Tibial nerve (tissue), 4 donors: ENCODE data around the gene LRRC56. TPM values are rescaled to one million over a fixed set of nuclear protein-coding genes. Genes with fewer than 3 reads are reported as not detected.

Source experiments
- DNase-seq, 2 donors: peaks; one replicate each; pipeline ENCODE4 v3.0.0-alpha.2; 2019; ENCODE audit warnings: low spot score in 2 of 2
- H3K27ac ChIP-seq, 4 donors: fragments of 200-600 bp; sonication (generic) in 3 of 4; one replicate each; pipeline ENCODE4 v1.5.1; 2017 to 2019; ENCODE audit warnings: mild to moderate bottlenecking in 1 of 4
- H3K27me3 ChIP-seq, 2 donors: fragments of 200-600 bp; sonication (generic) in 1 of 2; one replicate each; pipeline versions ENCODE4 v1.5.1 to v1.6.0; 2017 to 2019
- H3K36me3 ChIP-seq, 3 donors: fragments of 200-600 bp; sonication (generic); one replicate each; pipeline ENCODE4 v1.5.1; 2018 to 2019
- H3K4me1 ChIP-seq, 4 donors: fragments of 200-600 bp; sonication (generic) in 3 of 4; one replicate each; pipeline ENCODE4 v1.5.1; 2017 to 2019
- H3K4me3 ChIP-seq, 4 donors: fragments of 200-600 bp; sonication (generic) in 3 of 4; one replicate each; pipeline ENCODE4 v1.5.1; 2017 to 2019; ENCODE audit warnings: mild to moderate bottlenecking in 1 of 4, moderate library complexity in 1 of 4
- H3K9me3 ChIP-seq, 4 donors: fragments of 200-600 bp; sonication (generic) in 3 of 4; one replicate each; pipeline ENCODE4 v1.5.1; 2017 to 2019
- CTCF ChIP-seq, 5 experiments: fragments of 200-600 bp in 3 of 5; fragments of 450-650 bp in 2 of 5; sonication (generic) in 3 of 5; IDR thresholded peaks; one replicate each; pipeline ENCODE4 v1.5.1; 2016 to 2019; ENCODE audit warnings: antibody characterized with exemption in 5 of 5, mild to moderate bottlenecking in 3 of 5, moderate library complexity in 2 of 5
- EP300 ChIP-seq, 2 donors: sonication (generic); formaldehyde crosslinking; IDR thresholded peaks; one replicate each; pipeline ENCODE4 v1.6.1; 2017; ENCODE audit warnings: antibody characterized with exemption in 2 of 2, mild to moderate bottlenecking in 1 of 2
- POLR2A ChIP-seq, 2 donors: fragments of 450-650 bp; IDR thresholded peaks; one replicate each; pipeline ENCODE4 v1.6.1; 2017; ENCODE audit warnings: antibody characterized with exemption in 2 of 2, mild to moderate bottlenecking in 2 of 2, moderate library complexity in 2 of 2
- WGBS, 2 donors: methylation state at CpG; one replicate each; pipeline ENCODE4 v1.1.5; 2018; 5-methylcytosine and 5-hydroxymethylcytosine counted together
- small RNA-seq: library from RNA; depleted of rRNA; stranded (forward); fragments of <200 nt; gene quantifications from one replicate; pipeline ENCODE3, GENCODE V24; 2016
- total RNA-seq, 4 donors: library from RNA; depleted of rRNA; stranded (reverse); fragments of >200 nt; gene quantifications; one replicate each; pipeline ENCODE4 v1.1.0, GENCODE V29; 2016

LRRC56 gene
- total RNA-seq, 4 donors from 2014 or later, result 0.22 to 1.4 (median 0.60) TPM; not detected in 1

GRCh38 chr11:597166-597725 lies 59.9 kb downstream of the LRRC56 start:
- TF ChIP-seq POLR2A (IDR thresholded peaks at IDR 0.05), result no peak
- TF ChIP-seq CTCF (IDR thresholded peaks at IDR 0.05), result no peak
- TF ChIP-seq EP300 (IDR thresholded peaks at IDR 0.05), result no peak
- Histone ChIP-seq H3K27me3 (no peaks in the 10 kb centered on the region), H3K4me3 (no peak overlapping the region), H3K9me3 (no peaks in the 10 kb centered on the region), H3K27ac (no peak overlapping the region), H3K36me3 (peaks cover 2 to 100% (median 62%) of the 10 kb centered on the region in 3 donors), H3K4me1 (no peaks in the 10 kb centered on the region)
- WGBS, 2 donors, result 91 to 95% methylated on average over 19 to 26 of the region's 29 CpGs
- no peak for DNase-seq

- H3K27ac ChIP-seq, result no peak overlapping the region
- no peak for DNase-seq
- no peaks in the 10 kb centered on the region for H3K9me3 ChIP-seq
- no peak for TF ChIP-seq CTCF (IDR thresholded peaks at IDR 0.05)
- no peak for TF ChIP-seq EP300 (IDR thresholded peaks at IDR 0.05)
- no peak for TF ChIP-seq POLR2A (IDR thresholded peaks at IDR 0.05)
- H3K4me1 ChIP-seq, result no peaks in the 10 kb centered on the region
- WGBS, 2 donors, result 89 to 92% methylated on average over 16 to 29 of the region's 30 CpGs
- no peak overlapping the region for H3K4me3 ChIP-seq
- H3K36me3 ChIP-seq, result peaks cover 0 to 100% (median 54%) of the 10 kb centered on the region in 3 donors
- no peaks in the 10 kb centered on the region for H3K27me3 ChIP-seq
These were observed 60.8 kb downstream of the LRRC56 start for GRCh38 chr11:598005-598680.

GRCh38 chr11:601573-602245 lies 64.4 kb downstream of the LRRC56 start:
- no peaks in the 10 kb centered on the region for H3K27me3 ChIP-seq
- no peak overlapping the region for H3K4me3 ChIP-seq
- DNase-seq, result no peak
- 92% methylated on average over 23 of the region's 23 CpGs for WGBS, 2 donors
- peaks cover 4 to 100% (median 62%) of the 10 kb centered on the region in 3 donors for H3K36me3 ChIP-seq
- TF ChIP-seq CTCF (IDR thresholded peaks at IDR 0.05) (no peak), POLR2A (IDR thresholded peaks at IDR 0.05) (no peak), EP300 (IDR thresholded peaks at IDR 0.05) (no peak)
- no peak overlapping the region for H3K27ac ChIP-seq
- H3K4me1 ChIP-seq, result no peaks in the 10 kb centered on the region
- no peaks in the 10 kb centered on the region for H3K9me3 ChIP-seq

GRCh38 chr11:603154-603553 lies 65.8 kb downstream of the LRRC56 start:
- no peaks in the 10 kb centered on the region for H3K4me1 ChIP-seq
- H3K9me3 ChIP-seq, result no peaks in the 10 kb centered on the region
- peaks cover 4 to 100% (median 62%) of the 10 kb centered on the region in 3 donors for H3K36me3 ChIP-seq
- H3K4me3 ChIP-seq, result no peak overlapping the region
- 86 to 90% methylated on average over 13 of the region's 13 CpGs for WGBS, 2 donors
- no peaks in the 10 kb centered on the region for H3K27me3 ChIP-seq
- TF ChIP-seq POLR2A (IDR thresholded peaks at IDR 0.05) (no peak), CTCF (IDR thresholded peaks at IDR 0.05) (no peak), EP300 (IDR thresholded peaks at IDR 0.05) (no peak)
- H3K27ac ChIP-seq, result no peak overlapping the region
- no peak for DNase-seq

Small RNA genes within 50 kb of the gene (small RNA-seq; reads per million reads assigned to genes)
- gene MIR210, result 8.2 reads per million, percentile 88 among the genes with 10 or more reads in this experiment

Other genes with a start within 250 kb of the LRRC56 start
- 100 to 1,000 TPM in 1 of 4 donors, 10 to 100 TPM in 3; 43.7 to 166 (median 55.6) TPM for gene PGGHG, start 248.4 kb upstream of the LRRC56 start, total RNA-seq
- not detected for gene IFITM5, start 238.0 kb upstream of the LRRC56 start, total RNA-seq
- gene IFITM2, start 229.7 kb upstream of the LRRC56 start, total RNA-seq, result 100 to 1,000 TPM; 258 to 624 (median 292) TPM
- gene IFITM1, start 223.5 kb upstream of the LRRC56 start, total RNA-seq, result 100 to 1,000 TPM; 216 to 431 (median 256) TPM
- gene IFITM3, start 216.7 kb upstream of the LRRC56 start, total RNA-seq, result 100 to 1,000 TPM; 258 to 816 (median 325) TPM
- gene B4GALNT4, start 168.0 kb upstream of the LRRC56 start, total RNA-seq, result 10 to 100 TPM in 2 of 4 donors, 1 to 10 TPM in 2; 7.1 to 22.2 (median 14.1) TPM
- gene PKP3, start 143.3 kb upstream of the LRRC56 start, total RNA-seq, result 10 to 100 TPM in 3 of 4 donors, 1 to 10 TPM in 1; 4.6 to 16.2 (median 13.5) TPM
- gene SIGIRR, start 122.5 kb upstream of the LRRC56 start, total RNA-seq, result 10 to 100 TPM; 29.1 to 81.1 (median 69.3) TPM
- under 1 TPM in 3 of 4 donors, not detected in 1; 0.78 to 0.90 (median 0.87) TPM for gene ANO9, start 95.5 kb upstream of the LRRC56 start, total RNA-seq
- gene PTDSS2, start 87.2 kb upstream of the LRRC56 start, total RNA-seq, result 100 to 1,000 TPM in 1 of 4 donors, 10 to 100 TPM in 3; 54.2 to 100 (median 63.9) TPM
- gene RNH1, start 30.3 kb upstream of the LRRC56 start, total RNA-seq, result 100 to 1,000 TPM; 220 to 303 (median 281) TPM
- 10 to 100 TPM; 64.3 to 71.1 (median 68.1) TPM for gene HRAS, start 2.0 kb upstream of the LRRC56 start, total RNA-seq
- 1 to 10 TPM; 1.3 to 5.9 (median 3.2) TPM for gene LMNTD2, start 23.2 kb downstream of the LRRC56 start, total RNA-seq
- gene RASSF7, start 23.4 kb downstream of the LRRC56 start, total RNA-seq, result 10 to 100 TPM; 21.0 to 25.6 (median 23.1) TPM
- gene PHRF1, start 38.9 kb downstream of the LRRC56 start, total RNA-seq, result 10 to 100 TPM; 27.1 to 49.2 (median 34.9) TPM
- gene IRF7, start 78.4 kb downstream of the LRRC56 start, total RNA-seq, result 10 to 100 TPM in 3 of 4 donors, 1 to 10 TPM in 1; 9.0 to 37.7 (median 27.5) TPM
- not detected for gene CDHR5, start 87.4 kb downstream of the LRRC56 start, total RNA-seq
- gene SCT, start 89.7 kb downstream of the LRRC56 start, total RNA-seq, result not detected
- 1 to 10 TPM in 1 of 4 donors, under 1 TPM in 2, not detected in 1; 0.84 to 2.5 (median 0.90) TPM for gene DRD4, start 99.7 kb downstream of the LRRC56 start, total RNA-seq
- 10 to 100 TPM; 31.6 to 54.3 (median 41.2) TPM for gene DEAF1, start 157.7 kb downstream of the LRRC56 start, total RNA-seq
- gene TMEM80, start 158.3 kb downstream of the LRRC56 start, total RNA-seq, result 10 to 100 TPM; 15.3 to 43.9 (median 38.1) TPM
- 10 to 100 TPM; 29.1 to 48.0 (median 32.7) TPM for gene EPS8L2, start 168.7 kb downstream of the LRRC56 start, total RNA-seq
- gene TALDO1, start 209.9 kb downstream of the LRRC56 start, total RNA-seq, result 100 to 1,000 TPM; 203 to 323 (median 241) TPM
- gene GATD1, start 240.0 kb downstream of the LRRC56 start, total RNA-seq, result 10 to 100 TPM; 22.1 to 41.4 (median 27.3) TPM